ENCODE results near the gene IGLL1.

IGLL1 gene

GRCh38 chr22:23621082-23621780, 41.1 kb upstream of the IGLL1 start:
- Histone ChIP-seq H3K9me3 (ENCODE audit: low read length) (no peaks in the 10 kb centered on the region), H3K79me2 (ENCODE audit: insufficient read depth, low read length) (no peaks in the 10 kb centered on the region), H2AFZ (ENCODE audit: low read length) (no peak overlapping the region), H3K4me2 (ENCODE audit: low read length) (no peak overlapping the region), H3K4me3 (ENCODE audit: low read depth, low read length, poor library complexity, severe bottlenecking) (no peak overlapping the region), H3K27me3 (ENCODE audit: insufficient read depth, low read length) (0 out of 2 replicates have a peak, but pooled peaks cover 4% of the 10 kb centered on the region), H4K20me1 (ENCODE audit: insufficient read depth, low read length) (no peaks in the 10 kb centered on the region), H3K36me3 (ENCODE audit: insufficient read depth, low read length) (no peaks in the 10 kb centered on the region), H3K27ac (ENCODE audit: low read depth, low read length, poor library complexity, severe bottlenecking) (no peak overlapping the region), H3K9ac (ENCODE audit: low read length) (no peak overlapping the region), H3K9me2 (ENCODE audit: low read depth, low read length) (no peaks in the 10 kb centered on the region), H3K4me1 (ENCODE audit: insufficient read depth, low read length, severe bottlenecking) (no peaks in the 10 kb centered on the region), H3F3A (ENCODE audit: insufficient read depth, low read length) (no peaks in the 10 kb centered on the region)
- TF ChIP-seq EZH2 (IDR thresholded peaks at IDR 0.05; ENCODE audit: borderline replicate concordance, low read length): no peak
- TF ChIP-seq, protein P1, sequence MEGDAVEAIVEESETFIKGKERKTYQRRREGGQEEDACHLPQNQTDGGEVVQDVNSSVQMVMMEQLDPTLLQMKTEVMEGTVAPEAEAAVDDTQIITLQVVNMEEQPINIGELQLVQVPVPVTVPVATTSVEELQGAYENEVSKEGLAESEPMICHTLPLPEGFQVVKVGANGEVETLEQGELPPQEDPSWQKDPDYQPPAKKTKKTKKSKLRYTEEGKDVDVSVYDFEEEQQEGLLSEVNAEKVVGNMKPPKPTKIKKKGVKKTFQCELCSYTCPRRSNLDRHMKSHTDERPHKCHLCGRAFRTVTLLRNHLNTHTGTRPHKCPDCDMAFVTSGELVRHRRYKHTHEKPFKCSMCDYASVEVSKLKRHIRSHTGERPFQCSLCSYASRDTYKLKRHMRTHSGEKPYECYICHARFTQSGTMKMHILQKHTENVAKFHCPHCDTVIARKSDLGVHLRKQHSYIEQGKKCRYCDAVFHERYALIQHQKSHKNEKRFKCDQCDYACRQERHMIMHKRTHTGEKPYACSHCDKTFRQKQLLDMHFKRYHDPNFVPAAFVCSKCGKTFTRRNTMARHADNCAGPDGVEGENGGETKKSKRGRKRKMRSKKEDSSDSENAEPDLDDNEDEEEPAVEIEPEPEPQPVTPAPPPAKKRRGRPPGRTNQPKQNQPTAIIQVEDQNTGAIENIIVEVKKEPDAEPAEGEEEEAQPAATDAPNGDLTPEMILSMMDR (IDR thresholded peaks at IDR 0.05; ENCODE audit: low read length): no peak

DNA sequence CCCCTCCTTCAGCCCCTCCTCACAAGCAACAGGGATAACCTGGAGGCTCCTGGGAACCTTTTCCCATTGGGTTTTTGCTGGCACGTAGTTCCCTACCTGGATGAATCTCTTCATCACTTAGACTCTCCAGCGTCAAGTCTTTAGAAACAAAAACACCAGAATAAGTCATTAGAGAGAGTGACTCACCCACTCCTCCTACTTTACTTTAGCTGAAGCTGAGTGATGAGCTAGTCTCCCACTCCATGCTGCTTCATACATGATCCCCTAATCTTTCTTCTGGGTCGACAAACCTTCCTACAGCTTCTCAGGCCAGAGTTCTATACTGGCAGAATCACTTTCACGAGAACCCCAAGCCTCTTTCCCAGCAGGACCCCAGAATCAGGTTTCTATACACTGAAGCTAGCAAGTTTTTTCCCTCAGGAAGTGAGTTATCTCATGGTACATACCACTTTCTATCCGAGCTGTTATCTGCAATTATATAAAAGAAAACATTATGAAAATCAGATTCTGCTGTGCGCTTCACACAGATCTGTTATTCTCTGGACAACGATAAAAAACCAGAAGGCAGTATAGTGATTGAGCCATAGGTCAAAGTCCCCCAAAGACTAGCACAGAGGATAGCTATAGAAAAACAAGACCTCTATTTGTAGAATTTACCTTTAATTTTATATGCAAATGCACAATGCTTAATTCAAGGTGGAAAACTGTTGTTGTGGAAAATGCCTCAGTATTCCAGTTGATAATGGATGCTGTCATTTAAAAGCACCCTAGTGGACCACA, 33.3 kb upstream of the IGLL1 start:
- Histone ChIP-seq H3F3A (ENCODE audit: insufficient read depth, low read length) (no peaks in the 10 kb centered on the region), H3K9ac (ENCODE audit: low read length) (no peak overlapping the region), H3K36me3 (ENCODE audit: insufficient read depth, low read length) (no peaks in the 10 kb centered on the region), H3K27me3 (ENCODE audit: insufficient read depth, low read length) (no peaks in the 10 kb centered on the region), H3K27ac (ENCODE audit: low read depth, low read length, poor library complexity, severe bottlenecking) (no peak overlapping the region), H3K4me1 (ENCODE audit: insufficient read depth, low read length, severe bottlenecking) (no peaks in the 10 kb centered on the region), H3K79me2 (ENCODE audit: insufficient read depth, low read length) (no peaks in the 10 kb centered on the region), H3K9me2 (ENCODE audit: low read depth, low read length) (no peaks in the 10 kb centered on the region), H2AFZ (ENCODE audit: low read length) (no peak overlapping the region), H4K20me1 (ENCODE audit: insufficient read depth, low read length) (no peaks in the 10 kb centered on the region), H3K9me3 (ENCODE audit: low read length) (no peaks in the 10 kb centered on the region), H3K4me2 (ENCODE audit: low read length) (no peak overlapping the region), H3K4me3 (ENCODE audit: low read depth, low read length, poor library complexity, severe bottlenecking) (no peak overlapping the region)
- TF ChIP-seq, protein P1 (IDR thresholded peaks at IDR 0.05; ENCODE audit: low read length): no peak
- TF ChIP-seq EZH2 (IDR thresholded peaks at IDR 0.05; ENCODE audit: borderline replicate concordance, low read length): no peak

DNA sequence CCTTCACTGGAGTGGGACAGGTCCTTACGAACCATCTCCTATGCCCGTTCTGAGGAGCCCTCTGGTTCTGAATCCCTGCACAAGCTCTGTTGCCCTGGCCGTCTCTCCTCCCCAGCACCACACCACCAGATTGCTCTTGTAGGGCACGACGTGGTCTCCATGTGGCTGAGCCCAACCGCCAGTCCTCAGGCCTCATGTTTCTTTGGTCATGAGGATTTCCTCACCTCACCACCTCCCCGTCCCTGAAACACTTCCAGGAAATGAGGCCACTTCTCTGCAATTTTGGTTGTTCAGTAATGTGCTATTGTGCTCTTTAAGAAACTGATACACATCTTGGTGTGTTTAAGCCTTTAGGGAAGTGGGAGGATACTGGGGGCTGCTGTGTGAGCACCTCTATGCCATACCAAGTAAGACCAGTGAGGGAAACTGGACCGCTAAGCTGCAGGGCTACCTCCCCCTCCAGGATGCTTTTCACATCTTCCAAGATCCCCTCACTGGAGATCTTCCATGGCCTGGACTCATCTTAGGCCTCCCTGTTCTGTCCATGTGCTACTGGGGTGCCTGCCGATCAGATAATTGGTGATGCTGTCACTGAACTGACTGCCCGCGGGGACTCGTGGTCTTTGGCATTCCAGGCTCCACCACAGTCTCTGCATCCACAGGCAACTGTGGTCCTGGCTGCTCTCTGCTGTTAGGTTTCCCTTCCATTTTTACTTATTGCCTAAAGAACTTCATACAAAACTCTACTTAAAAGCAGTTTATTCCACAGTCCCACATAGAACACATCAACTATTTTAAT, 30.1 kb upstream of the IGLL1 start:
- Histone ChIP-seq H3K4me1 (ENCODE audit: insufficient read depth, low read length, severe bottlenecking) (no peaks in the 10 kb centered on the region), H3K27ac (ENCODE audit: low read depth, low read length, poor library complexity, severe bottlenecking) (no peak overlapping the region), H3K9ac (ENCODE audit: low read length) (no peak overlapping the region), H3K27me3 (ENCODE audit: insufficient read depth, low read length) (0 out of 2 replicates have a peak, but pooled peaks cover under 1% of the 10 kb centered on the region), H3K4me2 (ENCODE audit: low read length) (no peak overlapping the region), H3F3A (ENCODE audit: insufficient read depth, low read length) (no peaks in the 10 kb centered on the region), H3K9me2 (ENCODE audit: low read depth, low read length) (no peaks in the 10 kb centered on the region), H3K4me3 (ENCODE audit: low read depth, low read length, poor library complexity, severe bottlenecking) (no peak overlapping the region), H3K79me2 (ENCODE audit: insufficient read depth, low read length) (no peaks in the 10 kb centered on the region), H4K20me1 (ENCODE audit: insufficient read depth, low read length) (no peaks in the 10 kb centered on the region), H3K36me3 (ENCODE audit: insufficient read depth, low read length) (no peaks in the 10 kb centered on the region), H3K9me3 (ENCODE audit: low read length) (no peaks in the 10 kb centered on the region), H2AFZ (ENCODE audit: low read length) (no peak overlapping the region)
- no peak for TF ChIP-seq EZH2 (IDR thresholded peaks at IDR 0.05; ENCODE audit: borderline replicate concordance, low read length)
- TF ChIP-seq, protein P1 (IDR thresholded peaks at IDR 0.05; ENCODE audit: low read length): no peak

Data from OCI-LY1 (cell line).